HG02981 (cell line): Measurements from ENCODE around the gene RSPH10B.
"Not testable (repeated sequence)": the region's sequence is repeated elsewhere in the genome, so short reads cannot be mapped to it uniquely, and the experiment has no call there.

Experiments used
- ATAC-seq: cut with Tn5 transposase; IDR thresholded peaks from one replicate; pipeline ENCODE4 v1.9.1; 2021; ENCODE audit warnings: mild to moderate bottlenecking, moderate library complexity; ENCODE audit not compliant: unreplicated experiment

The RSPH10B gene

DNA sequence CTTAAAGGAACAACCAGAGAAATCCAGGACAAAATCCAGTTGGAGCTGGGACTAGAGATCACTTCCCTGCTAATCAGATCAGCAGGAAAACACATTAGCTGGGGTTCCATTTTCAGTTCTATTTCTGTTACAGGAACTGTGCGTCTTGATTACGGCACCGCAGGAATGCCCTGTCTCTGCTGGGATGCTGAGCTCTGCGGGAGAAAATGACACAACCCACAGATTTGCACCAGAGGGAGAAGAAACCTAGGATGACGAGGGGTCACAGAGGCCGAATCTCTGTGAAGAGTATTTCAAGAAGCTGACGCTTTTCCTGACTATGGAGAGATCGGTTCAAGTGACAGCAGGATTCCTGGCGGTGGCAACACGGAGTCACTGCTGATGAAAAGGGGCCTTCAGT, 40.2 kb downstream of the RSPH10B start:
- ATAC-seq: not testable (repeated sequence)

- ATAC-seq: not testable (repeated sequence)
Observed at GRCh38 chr7:5926263-5926870, 44.1 kb downstream of the RSPH10B start.

- not testable (repeated sequence) for ATAC-seq
Observed at GRCh38 chr7:5924630-5925029, 45.9 kb downstream of the RSPH10B start.

DNA sequence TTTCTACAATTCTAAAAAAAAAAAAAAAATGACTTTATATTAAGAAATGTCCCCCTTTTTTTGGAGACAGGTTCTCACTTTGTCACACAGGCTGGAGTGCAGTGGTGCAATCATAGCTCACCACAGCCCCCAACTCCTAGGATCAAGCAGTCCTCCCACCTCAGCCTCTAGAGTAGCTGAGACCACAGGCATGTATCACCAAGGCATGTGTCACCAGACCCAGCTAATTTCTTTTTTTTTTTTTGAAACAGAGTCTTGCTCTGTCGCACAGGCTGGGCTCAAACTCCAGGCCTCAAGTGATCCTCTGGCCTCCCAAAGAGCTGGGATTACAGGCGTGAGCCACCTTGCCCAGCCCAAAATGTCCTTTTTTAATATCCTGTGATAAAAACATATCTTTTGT, 46.3 kb downstream of the RSPH10B start:
- ATAC-seq: not testable (repeated sequence)

GRCh38 chr7:5916529-5916928, 54.0 kb downstream of the RSPH10B start:
- not testable (repeated sequence) for ATAC-seq

DNA sequence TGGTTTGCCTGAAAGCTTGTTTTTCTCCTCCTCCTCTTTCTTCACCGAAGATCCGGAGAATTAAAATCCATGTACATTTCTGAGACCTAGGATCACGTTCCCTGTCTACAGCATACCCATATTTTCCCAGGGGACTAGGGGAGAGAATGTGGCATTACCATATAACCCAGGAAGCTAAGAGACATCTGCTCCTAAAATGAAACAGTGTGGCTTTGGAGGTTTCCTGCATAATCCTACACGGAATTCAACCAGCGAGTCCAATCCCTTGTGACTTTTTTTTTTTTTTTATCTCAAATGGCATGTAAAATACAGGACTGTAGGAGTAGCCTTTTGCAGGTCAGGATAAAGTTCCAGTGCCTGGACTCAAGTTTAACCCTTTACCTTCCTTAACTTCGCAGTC, 61.7 kb downstream of the RSPH10B start:
- not testable (repeated sequence) for ATAC-seq

DNA sequence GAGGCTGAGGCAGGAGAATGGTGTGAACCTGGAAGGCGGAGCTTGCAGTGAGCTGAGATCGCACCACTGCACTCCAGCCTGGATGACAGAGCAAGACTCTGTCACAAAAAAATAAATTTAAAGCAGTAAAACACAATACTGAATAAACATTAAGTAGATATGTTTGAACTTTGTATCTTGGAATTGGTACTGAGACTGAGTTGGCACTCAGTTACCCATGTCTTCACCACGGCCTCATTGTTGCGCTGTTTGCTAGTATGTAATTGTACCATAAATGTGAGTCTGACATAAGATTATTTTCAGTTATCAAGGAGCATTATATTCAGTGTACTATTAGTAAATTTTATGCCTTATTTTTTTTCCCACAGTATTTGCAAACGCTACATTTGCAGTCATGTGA, 65.8 kb downstream of the RSPH10B start:
- ATAC-seq: not testable (repeated sequence)

- ATAC-seq: not testable (repeated sequence)
Observed at GRCh38 chr7:5903002-5903401, 67.5 kb downstream of the RSPH10B start.

- ATAC-seq: peak; percentile 87
Observed at GRCh38 chr7:5898480-5899224, 71.8 kb downstream of the RSPH10B start, which contains the start of gene CCZ1. Gene CCZ1 (plus strand): TSS chr7:5898733. CDS start chr7:5898800, 67 bp downstream.

- ATAC-seq: not testable (repeated sequence)
Observed at GRCh38 chr7:5897369-5897919, 73.0 kb downstream of the RSPH10B start.

GRCh38 chr7:5892498-5892897, 78.0 kb downstream of the RSPH10B start:
- no peak for ATAC-seq

DNA sequence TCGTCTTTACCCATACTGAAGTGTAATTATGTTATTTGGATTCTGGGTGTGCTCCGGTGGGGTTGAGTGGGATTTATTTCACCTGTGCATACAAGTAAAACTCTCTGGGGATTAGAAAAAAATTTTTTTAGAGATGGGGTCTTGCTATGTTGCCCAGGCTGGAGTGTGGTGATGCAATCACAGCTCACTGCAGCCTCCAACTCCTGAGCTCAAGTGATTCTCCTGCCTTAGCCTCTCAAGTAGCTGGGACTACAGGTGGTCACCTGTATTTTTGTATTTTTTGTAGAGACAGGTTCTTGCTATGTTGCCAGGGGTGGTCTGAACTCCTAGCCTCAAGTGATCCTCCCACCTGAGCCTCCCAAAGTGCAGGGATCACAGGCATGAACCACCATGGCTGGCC, 80.2 kb downstream of the RSPH10B start:
- not testable (repeated sequence) for ATAC-seq

- not testable (repeated sequence) for ATAC-seq
Observed at GRCh38 chr7:5888021-5888420, 82.5 kb downstream of the RSPH10B start.

GRCh38 chr7:5884431-5884830, 86.1 kb downstream of the RSPH10B start:
- not testable (repeated sequence) for ATAC-seq

DNA sequence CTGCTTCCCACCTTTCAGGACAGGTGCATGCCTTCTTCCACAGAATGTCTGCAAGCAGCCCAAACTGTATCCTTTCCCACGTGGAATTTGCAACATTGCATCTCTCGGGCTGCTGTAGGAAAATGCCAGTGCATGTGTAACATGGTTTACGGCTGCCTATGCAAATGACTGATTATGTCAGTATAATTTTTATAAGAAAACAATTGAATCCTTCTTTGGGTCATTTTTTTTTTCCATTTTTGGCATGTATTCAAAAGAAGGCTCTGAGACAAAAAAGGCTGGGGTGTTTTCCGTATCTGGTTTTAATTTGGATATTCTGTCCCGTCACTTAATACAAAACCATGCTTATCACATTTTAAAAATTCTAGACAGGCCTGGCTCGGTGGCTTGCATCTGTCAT, 90.4 kb downstream of the RSPH10B start:
- ATAC-seq: not testable (repeated sequence)

GRCh38 chr7:5879591-5879990, 90.9 kb downstream of the RSPH10B start:
- not testable (repeated sequence) for ATAC-seq
